ENCODE data around the gene PGLYRP1. TPM values are rescaled to one million over a fixed set of nuclear protein-coding genes. Genes with fewer than 3 reads are reported as not detected.

The PGLYRP1 gene
- total and polyA plus RNA-seq, 2 of the 4 experiments (the other 2 are of a cell fraction) = not detected

GRCh38 chr19:46032597-46033025 is 9.8 kb upstream of the PGLYRP1 start:
- Histone ChIP-seq H2BK120ac (ENCODE audit: low read depth, low read length) (no peak overlapping the region), H2BK15ac (ENCODE audit: low read depth, low read length) (no peak overlapping the region), H3K9ac (ENCODE audit: low read depth, low read length) (no peak overlapping the region), H3K9me3 (ENCODE audit: control insufficient read depth, insufficient read depth, low read length) (no peaks in the 10 kb centered on the region), H3K79me1 (ENCODE audit: low read depth in 1 of 2, low read length in 2 of 2) (no peaks in the 10 kb centered on the region), H3K56ac (ENCODE audit: extremely low read depth, insufficient read depth, low read length) (no peak overlapping the region), H2AFZ (replicated peaks; ENCODE audit: low read length, poor library complexity) (no peak overlapping the region), H3K36me3 (ENCODE audit: control insufficient read depth, insufficient read depth, low read length) (no peaks in the 10 kb centered on the region), H4K20me1 (ENCODE audit: insufficient read depth, low read length) (no peaks in the 10 kb centered on the region), H3K14ac (replicated peaks; ENCODE audit: low read depth, low read length) (no peak overlapping the region), H3K27ac (ENCODE audit: insufficient read depth, low read length) (no peak overlapping the region), H2BK20ac (ENCODE audit: low read depth, low read length) (no peak overlapping the region), H4K5ac (ENCODE audit: low read depth, low read length) (no peak overlapping the region), H3K4me3 (ENCODE audit: insufficient read depth, low read depth, low read length) (no peak overlapping the region), H3K27me3 (ENCODE audit: control insufficient read depth, insufficient read depth, low read length) (peaks cover 26% of the 10 kb centered on the region), H3K4ac (ENCODE audit: low read depth, low read length) (no peak overlapping the region), H2BK5ac (ENCODE audit: low read depth, low read length, poor library complexity, severe bottlenecking) (no peak overlapping the region), H3K18ac (ENCODE audit: low read depth, low read length) (no peak overlapping the region), H3K9me1 (ENCODE audit: insufficient read depth, low read length) (no peaks in the 10 kb centered on the region), H3K23ac (ENCODE audit: low read depth, low read length) (no peak overlapping the region), H4K91ac (ENCODE audit: insufficient read depth, low read depth, low read length) (no peak overlapping the region), H2AK9ac (replicated peaks; ENCODE audit: low read depth, low read length, poor library complexity) (no peak overlapping the region), H2AK5ac (ENCODE audit: low read depth, low read length) (no peak overlapping the region), H3K4me1 (ENCODE audit: control insufficient read depth, insufficient read depth, low read length) (no peaks in the 10 kb centered on the region), H4K8ac (ENCODE audit: low read depth in 2 of 2, low read length in 2 of 2) (no peak overlapping the region), H3K4me2 (ENCODE audit: low read depth, low read length) (no peak overlapping the region)
- DNase-seq = no peak
- BruUV-seq (replicated peaks) = no TSS peak
- CTCF ChIA-PET = interaction anchor here (1.7 kb wide), 1 partner anchor 44 kb away, joined by 8 read pairs; no protein-coding TSS in a partner anchor
- no CpG with 5 or more reads among the region's 3 CpGs for WGBS, 2 experiments (ENCODE audit: extremely low coverage in 2 of 2, insufficient read length in 1 of 2)
- POLR2A ChIA-PET (ENCODE audit: unreplicated experiment) = no interaction called here
- dilution Hi-C loops (cut with HindIII; ENCODE audit: low sequenced_read_pairs, unreplicated experiment) (no loop called here), in situ Hi-C loops (cut with MboI; ENCODE audit: low sequenced_read_pairs) (no loop called here), intact Hi-C loops (cut with micrococcal nuclease) (no loop called here)
- no peak for ATAC-seq (ENCODE audit: low read depth)
- TF ChIP-seq ELK1 (IDR thresholded peaks at IDR 0.05; ENCODE audit: borderline replicate concordance, low read depth, low read length) = no peak
- TF ChIP-seq MAZ (IDR thresholded peaks at IDR 0.05; ENCODE audit: borderline replicate concordance, low read depth, low read length) = no peak
- TF ChIP-seq MXI1 (IDR thresholded peaks at IDR 0.05; ENCODE audit: borderline replicate concordance, low read depth, low read length) = no peak
- no peak for TF ChIP-seq RFX5 (IDR thresholded peaks at IDR 0.05; ENCODE audit: low read depth, low read length)
- TF ChIP-seq SMC3 (IDR thresholded peaks at IDR 0.05; ENCODE audit: low read depth, low read length) = no peak
- TF ChIP-seq FOS (IDR thresholded peaks at IDR 0.05; ENCODE audit: low read depth, low read length) = no peak
- TF ChIP-seq USF2 (IDR thresholded peaks at IDR 0.05; ENCODE audit: low read depth, low read length) = no peak
- no peak for TF ChIP-seq CTCF (conservative IDR thresholded peaks at IDR 0.05; ENCODE audit: low read depth, low read length)
- TF ChIP-seq BHLHE40 (IDR thresholded peaks at IDR 0.05; ENCODE audit: low read depth, low read length) = no peak
- no peak for TF ChIP-seq RAD21 (IDR thresholded peaks at IDR 0.05; ENCODE audit: low read length)
- TF ChIP-seq MAFK (IDR thresholded peaks at IDR 0.05; ENCODE audit: low read depth, low read length) = no peak
- TF ChIP-seq CHD1 (IDR thresholded peaks at IDR 0.05; ENCODE audit: low read depth, low read length) = no peak
- no peak for TF ChIP-seq RCOR1 (IDR thresholded peaks at IDR 0.05; ENCODE audit: insufficient replicate concordance, low read length)
- TF ChIP-seq POLR2A (IDR thresholded peaks at IDR 0.05; ENCODE audit: low read depth, low read length) = no peak
